HG03342 (cell line): ENCODE measurements around the gene PRUNE2.
"Not testable (repeated sequence)": the region's sequence is repeated elsewhere in the genome, so short reads cannot be mapped to it uniquely, and the experiment has no call there.

Experiments
- ATAC-seq: cut with Tn5 transposase; IDR thresholded peaks from one replicate; pipeline ENCODE4 v1.9.1; 2021; ENCODE audit warnings: mild to moderate bottlenecking, moderate library complexity; ENCODE audit not compliant: unreplicated experiment

The PRUNE2 gene

DNA sequence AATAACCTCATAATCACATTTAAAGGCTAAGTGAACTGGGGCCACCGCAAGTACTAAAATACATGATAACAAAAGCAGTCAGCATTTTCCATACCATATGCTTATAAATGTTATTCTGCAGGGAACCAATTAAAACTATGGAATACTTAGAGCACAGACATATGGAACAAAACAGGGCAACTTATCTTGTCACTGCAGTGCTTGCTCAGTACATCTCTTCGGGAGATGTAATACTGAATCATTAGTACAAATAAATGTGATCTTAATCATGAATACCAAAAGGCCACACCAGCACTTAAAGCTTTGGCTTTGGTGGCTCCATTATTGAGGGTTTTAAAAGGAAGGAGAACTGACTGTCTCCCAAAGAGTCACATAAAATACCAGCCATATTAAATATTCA lies 32.1 kb downstream of the PRUNE2 start:
- no peak for ATAC-seq

DNA sequence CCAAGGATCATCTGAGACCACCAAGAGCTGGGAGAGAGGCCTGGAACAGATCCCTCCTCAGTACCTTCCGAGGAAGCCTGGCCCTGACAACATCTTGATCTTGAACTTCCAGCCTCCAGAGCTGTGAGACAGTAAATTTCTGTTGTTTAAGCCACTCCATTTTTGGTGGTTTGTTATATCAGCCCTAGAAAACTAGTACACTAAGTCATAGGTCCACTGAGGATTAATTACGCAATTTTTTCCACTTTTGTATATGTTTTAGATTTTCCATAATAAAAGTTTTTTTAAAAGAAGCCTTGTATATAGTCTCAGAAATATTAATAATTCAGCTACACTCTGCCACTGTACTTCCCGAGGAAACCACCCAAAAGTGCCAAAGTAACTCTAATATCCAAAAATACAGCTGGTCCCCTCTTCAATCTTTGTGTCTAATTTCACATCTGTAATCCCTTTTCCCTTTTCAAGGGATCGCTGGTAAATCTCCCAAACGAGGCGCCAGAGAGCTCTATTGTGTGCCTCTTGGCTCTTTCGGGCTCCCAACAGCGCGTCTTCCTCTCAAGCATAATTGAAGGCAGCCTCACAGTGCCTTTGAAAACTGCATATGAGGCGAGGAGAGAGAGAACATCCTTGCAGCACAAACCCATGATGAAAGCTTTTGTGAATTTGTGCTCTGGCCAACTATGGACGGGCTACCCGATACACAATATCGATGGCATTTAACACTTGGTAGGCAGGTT lies 32.7 kb downstream of the PRUNE2 start:
- ATAC-seq = no peak

DNA sequence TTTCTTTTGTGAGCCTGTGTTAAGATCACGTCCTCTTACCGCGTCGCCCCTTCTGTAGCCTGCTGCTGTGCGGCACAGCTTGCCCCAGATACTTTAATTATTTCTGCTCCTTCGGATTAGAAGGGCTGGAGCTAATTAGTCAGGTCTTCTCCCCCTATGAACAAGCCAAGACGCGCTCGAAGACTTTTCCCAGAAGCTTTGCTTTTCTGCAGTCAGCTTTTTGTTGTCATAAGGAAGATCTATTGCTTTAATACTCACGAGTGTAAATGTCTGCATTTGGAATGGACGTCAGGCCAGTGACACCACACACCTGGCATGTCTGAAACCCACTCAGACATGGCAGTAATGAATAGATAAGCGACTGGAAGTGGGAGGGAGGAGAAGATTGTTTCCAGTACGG lies 37.0 kb downstream of the PRUNE2 start:
- ATAC-seq = no peak

DNA sequence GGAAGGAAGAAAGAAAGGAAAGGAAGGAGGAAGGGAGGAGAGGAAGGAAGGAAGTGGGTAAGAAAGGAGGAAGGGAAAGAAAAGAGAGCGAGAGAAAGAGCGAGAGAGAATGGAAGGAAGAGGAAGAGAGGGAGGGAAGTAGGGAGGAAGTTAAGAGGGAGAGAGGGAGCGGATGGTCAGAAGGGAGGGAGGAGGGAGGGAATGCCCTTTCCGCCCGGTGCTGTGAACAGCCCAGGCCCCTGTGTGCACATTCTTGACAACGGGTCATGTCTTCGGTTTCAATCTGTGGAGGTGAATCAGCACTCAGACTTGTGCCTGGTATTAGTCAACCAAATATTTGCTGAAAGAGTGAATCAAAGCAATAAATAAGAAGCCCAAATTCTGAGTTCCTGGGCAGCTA lies 39.2 kb downstream of the PRUNE2 start:
- no peak for ATAC-seq

DNA sequence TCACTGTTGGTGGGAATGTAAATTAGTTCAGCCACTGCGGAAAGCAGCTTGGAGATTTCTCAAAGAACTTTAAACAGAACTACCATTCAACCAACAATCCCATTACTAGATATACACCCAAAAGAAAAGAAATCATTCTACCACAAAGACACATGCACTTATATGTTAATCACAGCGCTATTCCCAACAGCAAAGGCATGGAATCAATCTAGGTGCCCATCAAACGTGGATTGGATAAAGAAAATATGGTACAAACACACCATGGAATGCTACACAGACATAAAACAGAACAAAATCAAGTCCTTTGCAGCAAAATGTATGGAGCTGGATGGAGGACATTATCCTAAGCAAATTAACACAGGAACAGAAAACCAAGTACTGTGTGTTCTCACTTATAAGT lies 42.1 kb downstream of the PRUNE2 start:
- ATAC-seq = no peak

DNA sequence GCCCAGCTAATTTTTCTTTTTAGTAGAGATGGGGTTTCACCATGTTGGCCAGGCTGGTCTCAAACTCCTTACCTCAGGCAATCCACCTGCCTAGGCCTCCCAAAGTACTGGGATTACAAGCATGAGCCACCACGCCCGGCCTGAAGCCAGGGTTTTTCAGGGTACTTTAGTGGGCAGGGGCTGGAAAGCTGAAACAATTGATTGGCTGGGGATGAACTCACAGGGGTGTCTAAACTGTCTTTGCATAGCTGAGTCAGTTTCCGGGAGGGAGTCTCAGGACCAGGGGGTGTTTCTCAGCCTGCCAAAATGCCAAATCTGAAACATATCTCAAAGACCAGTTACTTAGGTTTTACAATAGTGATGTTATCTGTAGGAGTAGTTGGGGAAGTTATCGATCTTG lies 46.1 kb downstream of the PRUNE2 start:
- no peak for ATAC-seq

DNA sequence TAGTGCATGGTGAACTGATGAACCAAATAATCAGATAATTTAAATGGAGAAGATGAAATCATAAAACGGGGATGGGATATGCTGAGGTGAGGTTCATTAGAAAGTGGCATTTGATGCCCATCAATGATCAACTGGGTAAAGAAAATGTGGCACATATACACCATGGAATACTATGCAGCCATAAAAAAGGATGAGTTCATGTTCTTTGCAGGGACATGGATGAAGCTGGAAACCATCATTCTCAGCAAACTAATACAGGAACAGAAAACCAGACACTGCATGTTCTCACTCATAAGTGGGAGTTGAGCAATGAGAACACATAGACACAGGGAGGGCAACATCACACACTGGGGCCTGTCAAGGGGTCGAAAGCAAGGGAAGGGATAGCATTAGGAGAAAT lies 47.7 kb downstream of the PRUNE2 start:
- ATAC-seq = not testable (repeated sequence)

DNA sequence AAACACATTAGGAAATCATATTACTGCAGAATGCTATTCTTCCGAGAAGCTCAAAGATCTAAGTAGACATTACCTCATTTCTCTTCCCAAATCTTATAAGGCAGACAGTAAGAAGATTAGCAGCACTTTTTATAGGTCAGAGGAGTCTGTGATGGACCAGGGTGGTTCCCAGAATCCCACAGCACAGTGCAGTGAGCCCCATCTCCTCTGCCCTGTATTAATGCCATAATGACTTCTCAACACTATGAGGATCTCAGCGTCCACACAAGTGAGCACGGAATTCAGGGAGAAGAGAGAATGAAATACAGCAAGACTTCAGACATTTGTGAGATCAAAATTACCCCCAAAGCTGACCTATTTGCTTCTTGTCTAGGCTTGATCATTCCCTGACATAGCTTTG lies 49.9 kb downstream of the PRUNE2 start:
- ATAC-seq = no peak

DNA sequence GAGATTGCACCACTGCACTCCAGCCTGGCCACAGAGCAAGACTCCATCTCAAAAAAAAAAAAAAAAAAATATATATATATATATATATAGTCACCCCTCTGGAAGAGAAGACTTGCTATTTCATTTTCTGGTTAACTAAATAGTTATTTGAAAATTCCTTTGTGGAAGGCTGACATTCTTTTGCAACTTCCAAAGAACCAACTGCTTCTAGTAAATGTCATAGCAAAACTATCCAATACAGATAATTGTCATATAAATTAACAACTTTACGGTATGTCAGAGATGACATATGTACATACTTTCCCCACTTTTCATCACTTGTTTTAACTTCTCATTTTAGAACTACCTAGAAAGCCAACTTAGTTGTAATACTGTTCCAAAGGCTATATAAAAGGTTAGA lies 50.9 kb downstream of the PRUNE2 start:
- no peak for ATAC-seq

DNA sequence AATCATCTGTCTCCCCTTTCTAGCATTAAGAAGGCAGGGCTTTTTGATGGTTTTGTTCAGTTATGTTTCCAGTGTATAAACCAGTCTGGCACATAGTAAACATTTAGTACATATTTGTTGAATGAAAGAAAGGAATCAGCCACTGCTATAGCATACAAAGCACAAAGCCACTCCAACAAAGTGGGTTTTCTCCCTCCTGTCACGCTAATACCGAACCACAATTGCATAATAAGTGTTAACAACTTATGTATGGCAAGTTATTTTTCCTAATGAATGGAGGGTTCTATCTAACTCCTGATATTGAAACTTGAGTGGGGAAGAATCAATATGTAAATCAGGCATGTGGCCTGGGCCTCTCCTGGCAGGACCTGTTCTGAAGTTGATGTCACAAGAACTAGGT lies 53.9 kb downstream of the PRUNE2 start:
- ATAC-seq = no peak

DNA sequence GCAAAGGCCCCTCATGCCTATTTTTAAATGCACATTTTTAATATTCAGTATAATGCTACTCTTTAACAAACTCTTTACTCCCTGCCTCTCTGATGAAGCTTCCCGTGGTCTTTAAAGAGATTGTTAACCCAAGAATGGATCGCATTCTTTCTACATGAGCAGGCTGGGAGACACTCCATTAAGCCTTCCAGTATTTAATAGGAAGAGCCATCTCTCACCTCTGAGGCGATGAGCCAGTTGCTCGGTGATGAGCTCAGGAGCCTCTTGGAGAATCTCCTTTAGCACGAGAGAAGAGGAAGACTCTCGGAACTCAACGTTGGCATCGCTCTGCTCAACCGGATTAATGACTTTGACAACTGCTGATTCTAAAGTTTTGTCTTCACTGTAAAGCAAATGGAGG lies 59.6 kb downstream of the PRUNE2 start:
- no peak for ATAC-seq

DNA sequence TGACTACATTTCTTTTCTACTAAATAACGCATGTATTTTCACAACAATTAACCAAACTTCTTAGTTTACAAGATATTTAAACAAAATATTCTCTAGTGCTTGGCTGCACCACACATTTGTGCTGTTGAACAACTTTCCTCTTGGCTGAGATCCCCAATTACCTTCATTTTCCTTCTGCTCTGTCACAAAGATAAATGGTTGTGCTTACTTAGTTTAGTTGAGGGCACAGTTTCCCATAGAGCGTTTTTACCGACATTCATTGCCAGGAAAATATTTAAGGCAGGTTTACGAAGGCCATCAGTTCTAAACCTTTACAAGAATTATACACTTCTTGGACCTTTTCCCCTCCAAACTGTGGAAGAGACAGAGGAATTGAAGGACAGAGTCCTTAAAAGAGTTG lies 60.7 kb downstream of the PRUNE2 start:
- no peak for ATAC-seq

DNA sequence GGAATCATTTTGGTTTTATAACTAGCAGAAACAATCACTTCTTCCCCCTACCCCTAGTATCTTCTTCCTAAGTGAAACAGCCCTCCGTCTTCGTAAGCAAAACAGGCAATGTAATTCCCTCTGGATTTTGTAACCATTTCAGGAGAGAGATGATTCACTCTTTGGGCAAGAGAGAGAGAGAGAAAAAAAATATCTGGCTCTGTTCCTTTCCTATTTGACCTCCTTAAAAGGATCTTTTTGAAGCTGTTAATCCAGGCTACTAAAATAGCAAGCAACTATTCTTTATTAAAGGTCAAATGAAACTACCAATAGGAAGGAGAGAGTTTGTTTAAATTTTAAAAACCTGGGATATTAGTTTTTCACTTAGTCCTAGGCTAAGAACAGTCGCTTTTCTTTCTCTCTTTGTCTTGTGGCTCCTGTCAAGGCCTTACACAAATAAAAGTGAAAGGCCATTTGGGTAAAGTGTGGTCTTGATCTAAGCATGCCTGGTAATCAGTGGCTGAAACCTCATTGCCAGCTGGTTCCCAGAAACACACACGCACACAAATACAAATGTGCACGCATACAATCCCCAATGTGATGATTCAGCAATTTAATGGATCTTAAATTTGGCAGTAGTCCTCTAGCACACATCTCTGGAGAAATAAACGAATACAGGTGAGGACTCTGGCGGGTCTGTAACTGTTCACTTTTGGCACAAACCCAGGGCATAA lies 70.2 kb downstream of the PRUNE2 start:
- no peak for ATAC-seq

DNA sequence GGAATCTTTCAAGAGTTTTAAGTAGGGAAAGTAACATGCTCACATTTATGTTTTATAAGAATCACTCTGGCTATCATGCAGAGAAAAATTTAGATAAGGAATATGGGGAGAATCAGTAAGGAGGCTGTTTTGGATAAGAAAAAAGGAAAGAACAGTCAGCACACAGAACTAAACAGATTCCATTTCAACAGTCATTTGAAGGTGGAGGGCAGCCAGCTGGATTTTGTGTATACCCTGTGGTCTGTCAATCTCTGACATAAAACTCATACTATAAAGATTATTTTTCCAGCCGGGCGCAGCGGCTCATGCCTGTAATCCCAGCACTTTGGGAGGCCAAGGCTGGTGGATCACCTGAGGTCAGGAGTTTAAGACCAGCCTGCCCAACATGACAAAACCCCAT lies 77.5 kb downstream of the PRUNE2 start:
- ATAC-seq = no peak

DNA sequence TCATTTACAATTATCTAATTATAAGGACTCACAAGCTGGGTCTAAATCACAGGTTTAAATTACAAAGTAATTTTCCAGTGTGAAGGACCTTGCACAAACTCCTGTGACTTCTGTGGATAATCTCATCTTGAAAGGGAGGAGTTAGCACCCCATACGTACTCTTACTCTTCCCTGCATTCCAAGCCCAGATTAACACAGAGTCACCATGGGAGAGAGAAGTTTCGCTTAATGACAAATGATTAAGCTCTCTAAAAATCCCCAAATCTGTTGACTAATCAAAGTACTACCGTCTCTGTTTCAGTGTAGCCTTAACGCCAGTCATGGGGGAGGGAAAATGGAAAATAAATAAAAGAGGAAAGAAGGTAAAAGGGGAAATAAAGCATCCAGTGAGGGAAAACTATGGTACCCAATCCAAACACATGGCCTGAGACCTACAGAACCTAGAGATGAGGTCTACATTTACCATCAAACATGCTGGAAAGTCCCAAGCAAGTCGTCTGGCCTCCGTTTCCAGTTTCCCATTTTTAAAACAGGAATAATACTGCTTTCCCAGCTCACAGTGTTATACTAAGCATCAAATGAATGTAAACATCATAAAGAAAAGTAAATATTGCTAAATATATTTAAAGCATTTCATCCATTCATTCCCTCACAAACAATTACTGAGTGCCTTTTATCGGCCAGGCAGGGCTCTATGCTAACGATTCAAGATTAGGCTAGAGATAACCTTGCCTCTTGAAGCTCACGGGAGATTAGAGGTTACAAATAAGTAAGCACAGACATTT lies 78.4 kb downstream of the PRUNE2 start:
- ATAC-seq = no peak

DNA sequence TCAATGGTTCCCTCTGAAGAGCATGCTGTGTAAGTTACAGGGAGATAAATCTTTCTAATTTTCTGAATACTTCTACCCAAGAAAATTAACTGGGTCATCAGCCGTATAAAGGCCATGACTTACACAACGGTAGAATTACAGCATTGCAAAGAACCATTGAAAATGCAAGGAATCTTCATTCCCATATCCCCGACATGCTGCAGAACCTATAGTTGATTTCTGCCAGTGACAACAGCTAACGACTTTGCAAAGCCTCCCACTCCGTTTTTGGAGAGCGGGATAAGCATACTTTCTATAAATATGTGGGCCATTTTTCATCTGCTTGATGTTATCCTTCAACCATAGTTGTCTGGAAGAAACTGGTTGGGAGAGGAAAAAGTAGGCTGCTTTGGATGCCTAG lies 85.5 kb downstream of the PRUNE2 start:
- no peak for ATAC-seq

DNA sequence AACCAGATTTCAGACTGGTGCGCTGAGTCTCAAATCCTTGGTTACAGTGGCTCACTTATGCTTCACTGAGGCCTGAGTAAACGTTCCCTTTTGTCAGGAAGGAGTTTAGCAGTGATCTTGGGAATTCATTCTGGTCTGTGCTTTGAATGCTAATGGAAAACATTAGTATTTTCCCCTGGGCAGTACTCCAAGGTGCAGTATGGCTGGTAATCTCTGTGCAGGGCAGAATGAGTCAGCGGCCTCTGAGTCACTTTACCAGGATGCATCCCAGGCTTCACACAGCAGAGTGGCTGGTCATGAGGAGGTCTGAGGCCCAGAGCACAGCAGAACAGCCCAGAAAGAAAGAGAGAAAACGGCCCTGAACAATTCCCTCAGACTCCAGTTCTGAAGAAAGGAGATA lies 87.6 kb downstream of the PRUNE2 start:
- no peak for ATAC-seq

DNA sequence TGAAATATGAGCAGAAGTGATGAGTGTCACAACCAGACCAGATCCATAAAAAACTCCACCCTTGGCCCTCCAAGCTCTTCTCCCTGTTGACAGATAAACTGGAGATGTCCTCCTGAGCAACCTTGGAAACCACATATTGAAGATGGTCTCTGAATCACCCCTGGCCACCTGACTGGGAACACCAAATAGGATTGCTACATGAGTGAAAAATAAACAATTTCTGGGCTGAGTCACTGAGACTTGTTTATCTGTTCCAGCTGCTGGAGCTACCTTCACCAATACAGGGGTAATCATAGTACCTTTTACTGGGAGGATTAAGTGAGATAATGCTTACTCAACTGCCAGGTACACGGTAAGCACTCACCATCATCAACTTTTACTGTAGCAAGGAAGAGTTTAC lies 88.4 kb downstream of the PRUNE2 start:
- ATAC-seq = no peak

DNA sequence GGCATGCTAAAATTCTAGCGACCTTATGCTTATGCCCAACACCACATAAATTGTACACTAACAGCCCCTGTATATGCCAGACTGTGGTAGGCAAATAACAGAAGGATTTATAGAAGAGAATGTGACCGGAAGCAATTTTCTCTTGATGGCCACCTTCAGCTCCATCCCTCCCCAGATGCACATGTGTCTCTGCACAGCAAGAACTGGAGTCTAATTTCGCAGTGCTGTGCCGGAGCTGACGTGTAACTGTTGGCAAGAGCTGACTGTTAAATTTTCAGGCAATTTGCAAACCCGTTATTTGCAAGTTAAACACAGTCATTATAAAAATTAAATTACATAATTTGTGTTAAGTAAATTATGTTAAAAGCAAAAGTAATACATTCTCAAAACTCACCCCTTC lies 93.3 kb downstream of the PRUNE2 start:
- ATAC-seq = no peak

DNA sequence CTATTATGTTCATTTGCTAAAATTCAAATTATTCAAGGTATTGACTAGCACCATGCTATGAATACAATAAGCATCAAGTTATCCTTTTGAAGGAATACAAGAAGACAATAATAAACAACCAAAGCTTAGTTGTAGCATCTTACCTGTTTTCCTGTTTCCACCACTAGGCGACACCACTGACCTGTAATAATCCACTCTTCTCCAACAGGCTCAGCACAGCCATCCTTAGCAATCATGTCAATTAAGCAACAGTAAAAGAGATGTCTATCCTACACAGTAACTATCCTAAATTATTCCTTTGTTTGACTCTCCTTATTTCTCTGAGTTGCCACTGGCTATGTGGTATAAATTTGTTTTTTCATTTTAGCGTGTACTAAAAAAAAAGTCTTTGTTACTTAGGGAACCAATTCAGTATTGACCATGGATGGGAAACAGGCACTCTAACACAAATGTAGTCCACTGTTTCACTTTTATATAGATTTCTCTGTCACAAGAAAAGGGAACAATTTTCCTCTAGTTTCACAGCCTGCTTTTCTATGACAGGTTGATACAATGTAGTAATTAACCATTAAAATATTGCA lies 95.4 kb downstream of the PRUNE2 start:
- ATAC-seq = peak; percentile 81

DNA sequence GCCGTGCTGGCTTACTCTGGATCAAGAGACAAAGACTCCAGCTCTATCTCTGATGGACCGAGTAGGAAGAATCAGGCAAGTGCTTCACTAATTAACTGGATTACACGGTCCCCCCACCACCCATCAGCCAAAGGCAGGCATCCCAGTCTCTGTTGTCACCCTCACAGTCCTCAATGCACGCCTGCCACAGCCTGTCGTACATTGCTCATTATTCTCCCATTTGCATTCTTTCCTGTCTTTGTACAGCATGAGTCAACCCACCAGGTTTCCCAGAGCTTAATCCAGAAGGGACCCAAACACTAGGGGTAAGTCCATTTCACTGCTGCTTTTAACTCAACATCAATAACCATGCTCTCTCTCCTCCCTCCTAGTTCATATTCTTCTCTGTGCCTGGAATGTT lies 97.3 kb downstream of the PRUNE2 start:
- ATAC-seq = no peak

DNA sequence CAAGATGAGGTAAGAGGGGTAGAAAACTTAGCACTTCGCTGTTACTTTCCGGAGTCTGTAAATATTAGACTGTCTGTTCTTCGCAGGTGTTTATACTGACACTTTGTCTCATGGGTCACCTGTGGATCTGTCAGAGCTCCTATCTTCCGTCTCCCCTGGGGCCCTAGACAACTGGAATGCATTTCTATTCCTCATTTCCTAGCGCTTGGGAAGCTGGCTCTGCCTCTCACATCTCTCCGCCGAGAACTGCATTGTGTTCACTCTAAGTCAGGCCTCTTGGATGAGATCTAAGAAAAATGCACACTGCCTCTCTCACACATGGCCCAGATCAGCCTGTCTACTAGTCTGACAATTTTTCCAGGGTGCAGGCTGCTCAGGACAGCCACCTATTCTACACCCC lies 102.2 kb downstream of the PRUNE2 start:
- ATAC-seq = no peak
